Erythroblast (primary cell): ENCODE measurements around the gene TAF10.
A peak's percentile ranks its signal among the peaks of the same experiment; 100 is the strongest.

Experiments
- DNase-seq, 2 experiments: peaks; one replicate each; lab custom pipeline; 2025; lab: John Stamatoyannopoulos, UW
- GATA1 ChIP-seq: IDR thresholded peaks from 2 replicates; pipeline ENCODE4 v1.6.1; 2011; ENCODE audit warnings: low read depth, mild to moderate bottlenecking, control low read depth, low read length, moderate library complexity
- POLR2A ChIP-seq: IDR thresholded peaks from 2 replicates; pipeline ENCODE4 v1.6.1; 2011; ENCODE audit warnings: mild to moderate bottlenecking, low read length

TAF10 gene

GRCh38 chr11:6579681-6580080 is 32.3 kb downstream of the TAF10 start:
- no peak for TF ChIP-seq GATA1
- no peak for TF ChIP-seq POLR2A
- no peak for DNase-seq

GRCh38 chr11:6578134-6578533 is 33.9 kb downstream of the TAF10 start:
- DNase-seq = no peak
- TF ChIP-seq POLR2A = no peak
- TF ChIP-seq GATA1 = no peak

- DNase-seq = peak; percentile 35 to 59
- TF ChIP-seq GATA1 (no peak), POLR2A (no peak)
Observed at GRCh38 chr11:6576471-6577373, 35.3 kb downstream of the TAF10 start.

- no peak for TF ChIP-seq GATA1
- TF ChIP-seq POLR2A = no peak
- no peak for DNase-seq
Observed at GRCh38 chr11:6574816-6575715, 37.0 kb downstream of the TAF10 start.

- DNase-seq = no peak
- TF ChIP-seq POLR2A = no peak
- no peak for TF ChIP-seq GATA1
Observed at GRCh38 chr11:6572215-6572614, 39.8 kb downstream of the TAF10 start.

GRCh38 chr11:6571434-6572008 is 40.5 kb downstream of the TAF10 start:
- no peak for DNase-seq
- TF ChIP-seq POLR2A (no peak), GATA1 (no peak)

- TF ChIP-seq POLR2A = no peak
- TF ChIP-seq GATA1 = no peak
- DNase-seq = no peak
Observed at GRCh38 chr11:6570691-6571427, 41.2 kb downstream of the TAF10 start.

GRCh38 chr11:6569706-6570105 is 42.3 kb downstream of the TAF10 start:
- DNase-seq = peak; percentile 38 to 45
- no peak for TF ChIP-seq GATA1
- TF ChIP-seq POLR2A = no peak

- peak; percentile 86 to 91 for DNase-seq
- TF ChIP-seq GATA1 (no peak), POLR2A (no peak)
Observed at GRCh38 chr11:6568191-6568918, 43.7 kb downstream of the TAF10 start.

GRCh38 chr11:6567371-6567745 is 44.7 kb downstream of the TAF10 start:
- no peak for TF ChIP-seq POLR2A
- TF ChIP-seq GATA1 = no peak
- no peak for DNase-seq

- TF ChIP-seq GATA1 (no peak), POLR2A (no peak)
- no peak for DNase-seq
Observed at GRCh38 chr11:6566704-6567370, 45.2 kb downstream of the TAF10 start.
